Measurements from ENCODE around the gene FLT4. TPM values are rescaled to one million over a fixed set of nuclear protein-coding genes. Genes with fewer than 3 reads are reported as not detected.

Gene FLT4
- polyA plus RNA-seq, 12 donors: 5.9 to 21.3 (median 7.7) TPM; not detected in 1

GRCh38 chr5:180608572-180609310, 40.7 kb downstream of the FLT4 start:
- DNase-seq: no peak

GRCh38 chr5:180607861-180608571, 41.4 kb downstream of the FLT4 start:
- DNase-seq: no peak

- DNase-seq: no peak
Observed at GRCh38 chr5:180606215-180606785, 43.1 kb downstream of the FLT4 start.

GRCh38 chr5:180605554-180606214, 43.7 kb downstream of the FLT4 start:
- no peak for DNase-seq

- no peak for DNase-seq
Observed at GRCh38 chr5:180604271-180604670, 45.1 kb downstream of the FLT4 start.

GRCh38 chr5:180603076-180603594, 46.3 kb downstream of the FLT4 start:
- DNase-seq: no peak

GRCh38 chr5:180602481-180603075, 46.8 kb downstream of the FLT4 start:
- no peak for DNase-seq

- DNase-seq: no peak
Observed at GRCh38 chr5:180601591-180602480, 47.6 kb downstream of the FLT4 start.

GRCh38 chr5:180600554-180601041, 48.8 kb downstream of the FLT4 start:
- no peak for DNase-seq

GRCh38 chr5:180599981-180600553, 49.3 kb downstream of the FLT4 start:
- no peak for DNase-seq

GRCh38 chr5:180599590-180599914, 49.8 kb downstream of the FLT4 start:
- DNase-seq: no peak

GRCh38 chr5:180598797-180599589, 50.4 kb downstream of the FLT4 start:
- no peak for DNase-seq

- no peak for DNase-seq
Observed at GRCh38 chr5:180598316-180598701, 51.1 kb downstream of the FLT4 start.

- DNase-seq: no peak
Observed at GRCh38 chr5:180596668-180597231, 52.6 kb downstream of the FLT4 start.

- DNase-seq: no peak
Observed at GRCh38 chr5:180596115-180596667, 53.2 kb downstream of the FLT4 start.

GRCh38 chr5:180595381-180596114, 53.9 kb downstream of the FLT4 start:
- no peak for DNase-seq

- DNase-seq: no peak
Observed at GRCh38 chr5:180595046-180595379, 54.4 kb downstream of the FLT4 start.

All from muscle of arm (tissue), 12 donors.